Endothelial cell (in vitro differentiated cells): Measurements from ENCODE around the gene FRMPD4. TPM values are rescaled to one million over a fixed set of nuclear protein-coding genes. Genes with fewer than 3 reads are reported as not detected.

ENCODE experiments used
- DNase-seq: peaks from one replicate; pipeline ENCODE4 v3.0.0; 2021; ENCODE audit warnings: low spot score
- H3K27ac Mint-ChIP-seq: one replicate; pipeline ENCODE4 v1.8.0; 2021; ENCODE audit warnings: mixed read lengths, inconsistent platforms; ENCODE audit not compliant: unreplicated experiment
- H3K27me3 Mint-ChIP-seq: one replicate; pipeline ENCODE4 v1.8.0; 2021; ENCODE audit warnings: mild to moderate bottlenecking, moderate library complexity, mixed read lengths, inconsistent platforms; ENCODE audit not compliant: unreplicated experiment
- H3K36me3 Mint-ChIP-seq: one replicate; pipeline ENCODE4 v1.8.0; 2021; ENCODE audit warnings: mild to moderate bottlenecking, low read depth, mixed read lengths, inconsistent platforms; ENCODE audit not compliant: unreplicated experiment
- H3K4me1 Mint-ChIP-seq: one replicate; pipeline ENCODE4 v1.8.0; 2021; ENCODE audit warnings: mild to moderate bottlenecking, mixed read lengths, inconsistent platforms; ENCODE audit not compliant: unreplicated experiment
- H3K4me3 Mint-ChIP-seq: one replicate; pipeline ENCODE4 v1.8.0; 2021; ENCODE audit warnings: mild to moderate bottlenecking, mixed read lengths, inconsistent platforms; ENCODE audit not compliant: unreplicated experiment
- H3K9me3 Mint-ChIP-seq: one replicate; pipeline ENCODE4 v1.8.0; 2021; ENCODE audit warnings: mixed read lengths, inconsistent platforms; ENCODE audit not compliant: unreplicated experiment
- total RNA-seq: library from RNA; stranded (reverse); fragmentation: NEBNext Ultra II Directional; extraction: Animal tissue kit (Norgen Biotek cat#: 25700); gene quantifications from one replicate; pipeline ENCODE4 v1.2.1, GENCODE V29; 2021; ENCODE audit not compliant: unreplicated experiment
- TF ChIP-seq, protein P1 (sequence below): fragments of 200-600 bp; sonication (generic); IDR thresholded peaks from one replicate; pipeline ENCODE4 v1.5.0; 2021; ENCODE audit warnings: antibody characterized with exemption; ENCODE audit not compliant: unreplicated experiment

FRMPD4 gene
- total RNA-seq, 1 donor from 2014 or later: 0.03 TPM

DNA sequence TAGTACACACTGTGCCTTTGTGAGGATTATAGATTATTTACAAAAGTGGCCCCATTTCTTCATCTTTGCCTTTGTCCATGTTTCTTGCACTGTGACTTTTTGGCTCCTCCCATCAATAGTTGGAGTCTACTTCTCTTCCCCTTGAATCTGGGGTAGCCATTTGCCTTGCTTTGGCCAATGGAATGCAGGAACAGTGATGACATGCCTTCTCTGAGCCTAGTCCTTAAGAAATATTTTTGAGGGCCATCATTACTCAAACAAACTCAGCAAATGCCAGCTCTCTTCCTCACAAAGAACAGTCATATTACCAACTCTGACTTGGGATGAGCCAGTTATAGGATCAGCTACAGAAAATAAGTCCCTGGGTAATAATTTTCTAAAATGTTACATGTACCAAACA is 189.6 kb downstream of the FRMPD4 start:
- Mint-ChIP-seq H3K27me3 (no peaks in the 10 kb centered on the region), H3K4me3 (no peak overlapping the region), H3K4me1 (no peaks in the 10 kb centered on the region), H3K9me3 (no peaks in the 10 kb centered on the region), H3K27ac (no peak overlapping the region), H3K36me3 (no peaks in the 10 kb centered on the region)
- TF ChIP-seq, protein P1, sequence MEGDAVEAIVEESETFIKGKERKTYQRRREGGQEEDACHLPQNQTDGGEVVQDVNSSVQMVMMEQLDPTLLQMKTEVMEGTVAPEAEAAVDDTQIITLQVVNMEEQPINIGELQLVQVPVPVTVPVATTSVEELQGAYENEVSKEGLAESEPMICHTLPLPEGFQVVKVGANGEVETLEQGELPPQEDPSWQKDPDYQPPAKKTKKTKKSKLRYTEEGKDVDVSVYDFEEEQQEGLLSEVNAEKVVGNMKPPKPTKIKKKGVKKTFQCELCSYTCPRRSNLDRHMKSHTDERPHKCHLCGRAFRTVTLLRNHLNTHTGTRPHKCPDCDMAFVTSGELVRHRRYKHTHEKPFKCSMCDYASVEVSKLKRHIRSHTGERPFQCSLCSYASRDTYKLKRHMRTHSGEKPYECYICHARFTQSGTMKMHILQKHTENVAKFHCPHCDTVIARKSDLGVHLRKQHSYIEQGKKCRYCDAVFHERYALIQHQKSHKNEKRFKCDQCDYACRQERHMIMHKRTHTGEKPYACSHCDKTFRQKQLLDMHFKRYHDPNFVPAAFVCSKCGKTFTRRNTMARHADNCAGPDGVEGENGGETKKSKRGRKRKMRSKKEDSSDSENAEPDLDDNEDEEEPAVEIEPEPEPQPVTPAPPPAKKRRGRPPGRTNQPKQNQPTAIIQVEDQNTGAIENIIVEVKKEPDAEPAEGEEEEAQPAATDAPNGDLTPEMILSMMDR: no peak
- DNase-seq: no peak

DNA sequence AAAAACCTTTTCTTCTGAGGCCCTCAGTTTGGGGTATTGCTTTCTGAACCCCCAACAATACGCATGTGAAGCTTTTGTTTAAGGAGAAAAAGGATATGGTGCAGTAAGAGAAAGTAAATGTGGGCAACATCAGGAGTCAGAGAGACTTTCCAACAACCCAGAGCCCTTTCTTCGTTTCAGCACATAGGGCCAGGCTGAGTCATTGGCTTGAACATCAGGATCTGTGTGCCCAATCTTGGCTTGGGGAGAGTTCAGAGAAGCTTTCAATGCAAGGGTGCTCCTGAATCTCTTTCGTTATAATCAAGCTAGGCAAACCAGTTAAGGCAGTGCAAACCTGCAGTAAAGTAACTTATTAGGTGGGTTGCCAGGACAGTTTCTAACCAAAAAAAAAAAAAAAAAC is 191.2 kb downstream of the FRMPD4 start:
- Mint-ChIP-seq H3K9me3 (no peaks in the 10 kb centered on the region), H3K36me3 (no peaks in the 10 kb centered on the region), H3K27me3 (no peaks in the 10 kb centered on the region), H3K27ac (no peak overlapping the region), H3K4me3 (no peak overlapping the region), H3K4me1 (no peaks in the 10 kb centered on the region)
- TF ChIP-seq, protein P1: no peak
- DNase-seq: no peak

DNA sequence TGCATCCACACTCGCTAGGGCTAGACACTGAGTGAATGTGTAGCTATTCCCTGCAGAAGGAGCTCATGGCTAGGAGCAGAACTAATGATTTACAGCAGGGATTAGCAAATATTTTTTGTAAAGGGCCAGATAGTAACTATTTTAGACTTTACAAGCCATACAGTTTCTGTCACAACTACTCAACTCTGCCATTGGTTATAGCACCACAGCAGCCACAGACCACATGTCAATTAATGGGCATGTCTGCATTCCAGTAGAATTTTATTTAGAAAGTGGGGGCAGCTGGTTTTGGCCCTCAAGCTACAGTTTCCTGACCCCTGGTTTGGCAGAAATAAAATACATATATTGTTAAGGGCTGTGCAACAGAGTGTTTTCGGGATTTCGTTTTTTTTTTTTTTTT is 192.6 kb downstream of the FRMPD4 start:
- TF ChIP-seq, protein P1: no peak
- H3K27ac Mint-ChIP-seq: no peak overlapping the region

DNA sequence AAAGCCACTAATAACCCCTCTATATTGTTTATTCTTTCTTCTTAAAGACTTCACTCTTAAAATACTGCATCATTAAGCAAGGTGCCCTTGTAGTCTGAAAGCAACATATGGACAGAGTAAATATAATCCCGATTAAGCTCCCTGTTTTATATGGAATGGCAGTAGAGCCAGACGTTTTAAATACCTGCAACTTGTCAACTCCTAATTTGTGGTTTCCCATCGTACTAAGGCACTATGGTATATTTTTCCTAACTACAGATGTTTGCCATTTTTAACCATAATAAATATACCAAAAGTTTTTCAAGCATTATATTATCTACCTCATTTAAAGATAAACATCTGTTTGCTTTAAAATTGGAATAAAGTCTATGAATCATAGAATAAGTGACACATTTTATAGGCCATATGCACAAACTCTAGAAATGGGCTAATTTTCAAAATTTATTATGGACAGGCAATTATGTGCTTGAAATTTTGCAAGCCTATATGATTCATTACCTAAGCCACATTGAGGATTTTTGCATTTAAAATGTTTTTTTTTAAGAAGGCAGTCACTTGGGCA is 194.6 kb downstream of the FRMPD4 start:
- Mint-ChIP-seq H3K4me1 (no peaks in the 10 kb centered on the region), H3K4me3 (no peak overlapping the region)

More for the DNA sequence above, 192.6 kb downstream of the FRMPD4 start:
- no peaks in the 10 kb centered on the region for H3K9me3 Mint-ChIP-seq
- H3K36me3 Mint-ChIP-seq: no peaks in the 10 kb centered on the region
- no peak overlapping the region for H3K4me3 Mint-ChIP-seq
- no peaks in the 10 kb centered on the region for H3K4me1 Mint-ChIP-seq
- DNase-seq: no peak
- H3K27me3 Mint-ChIP-seq: no peaks in the 10 kb centered on the region

DNA sequence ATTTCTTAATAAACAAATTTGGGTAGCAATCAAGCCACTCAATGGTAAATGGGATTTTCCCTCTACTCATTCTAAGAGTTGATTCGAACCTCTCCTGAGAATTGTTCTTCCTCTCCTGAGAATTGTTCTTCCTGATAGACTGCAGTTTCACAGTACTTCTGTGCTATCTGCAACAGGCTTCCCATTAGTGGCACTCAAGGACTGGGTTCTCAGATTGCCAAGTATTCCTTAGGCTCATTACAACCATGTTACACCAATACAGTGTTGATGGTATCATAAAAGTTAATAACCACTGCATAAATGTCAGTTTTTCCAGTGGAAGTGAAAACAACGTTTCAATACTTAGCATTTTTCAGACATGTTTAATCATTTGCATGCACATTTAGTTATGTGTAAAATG is 201.6 kb downstream of the FRMPD4 start:
- TF ChIP-seq, protein P1: no peak
- DNase-seq: no peak
- no peak overlapping the region for H3K4me3 Mint-ChIP-seq
- H3K27ac Mint-ChIP-seq: no peak overlapping the region
- H3K36me3 Mint-ChIP-seq: no peaks in the 10 kb centered on the region
- H3K27me3 Mint-ChIP-seq: no peaks in the 10 kb centered on the region
- H3K9me3 Mint-ChIP-seq: no peaks in the 10 kb centered on the region
- no peaks in the 10 kb centered on the region for H3K4me1 Mint-ChIP-seq

More for the DNA sequence above, 194.6 kb downstream of the FRMPD4 start:
- Mint-ChIP-seq H3K9me3 (no peaks in the 10 kb centered on the region), H3K27me3 (no peaks in the 10 kb centered on the region), H3K27ac (no peak overlapping the region), H3K36me3 (no peaks in the 10 kb centered on the region)
- TF ChIP-seq, protein P1: no peak
- DNase-seq: no peak
